ENCODE data around the gene MRC2. TPM values are rescaled to one million over a fixed set of nuclear protein-coding genes. Genes with fewer than 3 reads are reported as not detected.
"Not testable (repeated sequence)": the region's sequence is repeated elsewhere in the genome, so short reads cannot be mapped to it uniquely, and the experiment has no call there.

Gene MRC2
- total RNA-seq, 1 donor: 245 TPM

DNA sequence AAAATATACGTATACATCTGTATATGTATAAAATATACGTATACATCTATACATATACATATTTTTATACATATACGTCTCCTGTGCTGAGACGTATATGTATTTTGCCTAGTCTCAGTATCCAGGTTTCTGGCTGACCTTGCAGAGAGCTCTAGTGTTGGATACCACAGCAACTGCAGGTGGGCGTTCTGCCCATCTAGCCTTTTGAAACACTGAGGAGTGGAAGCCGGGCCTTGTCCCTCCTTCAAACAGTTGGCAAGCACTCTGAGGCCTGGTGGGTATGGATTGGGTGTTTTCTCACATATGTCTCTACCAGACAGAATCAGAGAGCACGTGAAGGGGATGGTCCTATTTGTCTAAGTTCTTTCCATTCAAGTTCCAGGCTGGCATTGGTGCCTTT lies 39.4 kb upstream of the MRC2 start:
- DNase-seq (ENCODE audit: low read depth): no peak
- H3K4me3 ChIP-seq (ENCODE audit: low read depth, low read length): no peak overlapping the region
- TF ChIP-seq, protein P1, sequence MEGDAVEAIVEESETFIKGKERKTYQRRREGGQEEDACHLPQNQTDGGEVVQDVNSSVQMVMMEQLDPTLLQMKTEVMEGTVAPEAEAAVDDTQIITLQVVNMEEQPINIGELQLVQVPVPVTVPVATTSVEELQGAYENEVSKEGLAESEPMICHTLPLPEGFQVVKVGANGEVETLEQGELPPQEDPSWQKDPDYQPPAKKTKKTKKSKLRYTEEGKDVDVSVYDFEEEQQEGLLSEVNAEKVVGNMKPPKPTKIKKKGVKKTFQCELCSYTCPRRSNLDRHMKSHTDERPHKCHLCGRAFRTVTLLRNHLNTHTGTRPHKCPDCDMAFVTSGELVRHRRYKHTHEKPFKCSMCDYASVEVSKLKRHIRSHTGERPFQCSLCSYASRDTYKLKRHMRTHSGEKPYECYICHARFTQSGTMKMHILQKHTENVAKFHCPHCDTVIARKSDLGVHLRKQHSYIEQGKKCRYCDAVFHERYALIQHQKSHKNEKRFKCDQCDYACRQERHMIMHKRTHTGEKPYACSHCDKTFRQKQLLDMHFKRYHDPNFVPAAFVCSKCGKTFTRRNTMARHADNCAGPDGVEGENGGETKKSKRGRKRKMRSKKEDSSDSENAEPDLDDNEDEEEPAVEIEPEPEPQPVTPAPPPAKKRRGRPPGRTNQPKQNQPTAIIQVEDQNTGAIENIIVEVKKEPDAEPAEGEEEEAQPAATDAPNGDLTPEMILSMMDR (IDR thresholded peaks at IDR 0.05; ENCODE audit: insufficient read depth, low read length): no peak

DNA sequence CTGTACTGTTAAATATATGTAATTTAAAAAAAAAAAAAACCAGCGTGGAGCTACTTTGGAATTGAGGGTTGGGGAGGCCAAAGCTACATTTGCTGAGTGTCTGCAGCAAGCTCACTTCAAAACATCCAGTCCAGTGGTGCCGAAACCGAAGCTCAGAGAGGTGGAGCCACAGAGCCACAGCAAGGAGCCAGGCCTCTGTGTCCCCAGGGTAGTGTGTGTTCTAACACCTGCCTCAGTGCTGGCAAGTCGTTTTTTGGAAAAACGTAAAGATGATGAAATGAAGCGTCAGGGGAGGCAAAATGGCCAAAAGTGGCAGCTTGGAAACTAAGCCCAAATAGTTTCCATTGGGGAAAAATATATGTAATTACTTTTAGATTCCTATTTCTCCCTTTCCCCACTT lies 36.1 kb upstream of the MRC2 start:
- no peak for DNase-seq (ENCODE audit: low read depth)
- TF ChIP-seq, protein P1 (IDR thresholded peaks at IDR 0.05; ENCODE audit: insufficient read depth, low read length): no peak
- no peak overlapping the region for H3K4me3 ChIP-seq (ENCODE audit: low read depth, low read length)

DNA sequence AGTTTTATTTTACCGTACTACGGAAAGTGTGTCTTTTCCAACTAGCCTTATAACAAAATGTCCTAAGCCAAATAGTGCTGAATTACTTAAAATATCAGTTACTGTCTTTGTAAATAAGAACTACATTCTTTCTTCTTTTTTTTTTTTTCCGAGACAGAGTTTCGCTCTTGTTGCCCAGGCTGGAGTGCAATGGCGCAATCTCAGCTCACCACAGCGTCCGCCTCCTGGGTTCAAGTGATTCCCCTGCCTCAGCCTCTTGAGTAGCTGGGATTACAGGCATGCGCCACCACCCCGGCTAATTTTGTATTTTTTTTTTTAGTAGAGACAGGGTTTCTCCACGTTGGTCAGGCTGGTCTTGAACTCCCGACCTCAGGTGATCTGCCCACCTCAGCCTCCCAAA lies 35.6 kb upstream of the MRC2 start:
- not testable (repeated sequence) for DNase-seq (ENCODE audit: low read depth); H3K4me3 ChIP-seq (ENCODE audit: low read depth, low read length)

DNA sequence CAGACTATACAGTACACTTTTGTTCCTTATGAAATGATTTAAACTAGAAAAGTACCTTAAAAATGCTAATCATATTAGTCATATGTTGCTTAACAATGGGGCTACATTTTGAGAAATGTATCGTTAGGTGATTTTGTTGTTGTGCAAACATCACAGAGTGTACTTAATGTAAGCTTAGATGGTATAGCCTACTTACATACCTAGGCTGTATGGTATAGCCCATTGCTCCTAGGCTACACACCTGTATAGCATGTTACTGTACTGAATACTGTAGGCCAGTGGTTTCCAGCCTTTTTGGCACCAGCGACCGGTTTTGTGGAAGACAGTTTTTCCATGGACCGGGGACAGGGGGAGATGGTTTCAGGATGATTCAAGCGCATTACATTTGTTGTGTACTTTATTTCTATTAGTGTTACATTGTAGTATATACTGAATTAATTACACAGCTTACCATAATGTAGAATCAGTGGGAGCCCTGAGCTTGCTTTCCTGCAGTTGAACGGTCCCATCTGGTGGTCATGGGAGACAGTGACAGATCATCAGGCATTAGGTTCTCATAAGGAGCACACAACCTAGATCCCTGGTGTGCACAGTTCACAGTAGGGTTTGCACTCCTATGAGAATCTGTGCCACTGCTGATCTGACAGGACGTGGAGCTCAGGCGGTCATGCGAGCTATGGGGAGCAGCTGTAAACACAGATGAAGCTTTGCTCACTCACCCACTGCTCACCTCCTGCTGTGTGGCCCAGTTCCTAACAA lies 35.0 kb upstream of the MRC2 start:
- TF ChIP-seq, protein P1 (IDR thresholded peaks at IDR 0.05; ENCODE audit: insufficient read depth, low read length): no peak
- no peak overlapping the region for H3K4me3 ChIP-seq (ENCODE audit: low read depth, low read length)
- DNase-seq (ENCODE audit: low read depth): no peak

DNA sequence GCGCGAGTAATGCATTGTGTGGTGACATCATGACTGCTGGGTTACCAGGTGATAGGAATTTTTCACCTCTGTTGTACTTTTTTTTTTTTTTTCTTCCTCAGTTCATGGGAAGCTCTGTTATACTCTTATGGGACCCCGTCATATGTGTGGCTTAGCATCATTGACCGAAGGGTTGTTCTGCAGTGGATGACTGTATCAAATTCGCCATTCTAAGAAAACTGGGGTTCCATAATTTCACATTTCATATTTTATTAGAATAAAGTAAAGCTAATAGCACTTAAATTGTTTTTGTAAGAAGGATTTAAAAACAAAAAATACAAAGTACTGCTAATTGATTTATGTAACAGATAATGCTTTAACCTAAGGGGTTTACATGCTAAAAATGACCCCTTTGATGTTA lies 32.0 kb upstream of the MRC2 start:
- TF ChIP-seq, protein P1 (IDR thresholded peaks at IDR 0.05; ENCODE audit: insufficient read depth, low read length): no peak
- no peak overlapping the region for H3K4me3 ChIP-seq (ENCODE audit: low read depth, low read length)

DNA sequence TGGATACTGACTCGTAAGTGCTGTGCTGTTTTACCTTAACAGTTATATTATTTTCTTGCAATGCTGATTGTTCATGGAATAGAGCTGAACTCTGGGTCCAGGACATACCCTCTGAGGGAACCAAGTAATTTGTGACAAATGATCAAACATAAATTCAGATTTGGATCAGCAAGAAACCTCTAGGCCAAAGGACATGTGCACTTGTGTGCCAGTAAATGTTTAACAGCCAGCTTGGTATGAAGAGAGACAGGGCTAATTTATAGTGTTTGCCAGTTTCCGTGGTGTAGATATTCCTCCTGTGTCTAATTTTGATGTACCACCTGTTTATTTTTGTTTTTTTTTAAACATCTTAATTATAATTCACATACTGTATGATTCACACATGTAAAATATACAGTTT lies 30.8 kb upstream of the MRC2 start:
- no peak for DNase-seq (ENCODE audit: low read depth)
- TF ChIP-seq, protein P1 (IDR thresholded peaks at IDR 0.05; ENCODE audit: insufficient read depth, low read length): no peak

More for the DNA sequence above, 32.0 kb upstream of the MRC2 start:
- DNase-seq (ENCODE audit: low read depth): no peak

DNA sequence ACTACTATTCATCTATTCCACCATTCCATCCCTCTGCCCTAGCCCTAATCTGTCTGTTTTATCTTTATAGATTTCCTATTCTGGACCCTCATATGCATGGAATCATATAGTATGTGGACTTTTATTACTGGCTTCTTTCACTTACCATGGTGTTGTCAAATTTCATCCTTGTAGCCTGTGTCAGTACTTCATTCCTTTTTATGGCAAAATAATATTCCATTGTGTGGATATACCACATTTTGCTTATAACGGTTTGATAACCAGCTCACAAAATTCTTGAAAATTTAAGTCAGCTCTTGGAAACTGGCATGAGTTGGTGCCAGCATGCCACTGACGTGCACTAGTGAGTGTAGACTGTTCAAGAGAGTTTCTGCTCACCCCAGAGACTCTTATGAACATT lies 30.3 kb upstream of the MRC2 start:
- TF ChIP-seq, protein P1 (IDR thresholded peaks at IDR 0.05; ENCODE audit: insufficient read depth, low read length): no peak
- no peak for DNase-seq (ENCODE audit: low read depth)
- no peak overlapping the region for H3K4me3 ChIP-seq (ENCODE audit: low read depth, low read length)

More for the DNA sequence above, 30.8 kb upstream of the MRC2 start:
- no peak overlapping the region for H3K4me3 ChIP-seq (ENCODE audit: low read depth, low read length)

All from fibroblast of the aortic adventitia (primary cell).